ENCODE measurements around the gene DDC.

DNA sequence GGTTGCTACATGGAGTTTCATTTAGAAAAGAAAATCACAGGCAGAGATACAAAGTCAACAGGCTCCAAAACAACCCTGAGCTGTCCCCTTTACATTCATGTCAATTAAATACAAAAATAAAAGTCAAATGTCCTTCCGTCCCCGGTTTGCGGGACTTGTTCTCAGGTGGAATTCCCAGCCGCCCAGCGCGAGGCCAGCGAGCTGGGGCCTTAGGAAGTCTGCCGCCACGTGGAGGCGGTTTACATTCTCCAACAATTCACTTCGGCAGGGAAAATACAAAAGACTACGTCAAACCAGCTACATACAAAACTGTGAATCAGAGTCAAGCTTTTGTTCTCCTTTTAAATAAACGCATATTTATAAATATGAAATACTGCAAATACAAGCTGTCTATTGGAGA is 25.3 kb upstream of the DDC start:
- TF ChIP-seq, protein P1, sequence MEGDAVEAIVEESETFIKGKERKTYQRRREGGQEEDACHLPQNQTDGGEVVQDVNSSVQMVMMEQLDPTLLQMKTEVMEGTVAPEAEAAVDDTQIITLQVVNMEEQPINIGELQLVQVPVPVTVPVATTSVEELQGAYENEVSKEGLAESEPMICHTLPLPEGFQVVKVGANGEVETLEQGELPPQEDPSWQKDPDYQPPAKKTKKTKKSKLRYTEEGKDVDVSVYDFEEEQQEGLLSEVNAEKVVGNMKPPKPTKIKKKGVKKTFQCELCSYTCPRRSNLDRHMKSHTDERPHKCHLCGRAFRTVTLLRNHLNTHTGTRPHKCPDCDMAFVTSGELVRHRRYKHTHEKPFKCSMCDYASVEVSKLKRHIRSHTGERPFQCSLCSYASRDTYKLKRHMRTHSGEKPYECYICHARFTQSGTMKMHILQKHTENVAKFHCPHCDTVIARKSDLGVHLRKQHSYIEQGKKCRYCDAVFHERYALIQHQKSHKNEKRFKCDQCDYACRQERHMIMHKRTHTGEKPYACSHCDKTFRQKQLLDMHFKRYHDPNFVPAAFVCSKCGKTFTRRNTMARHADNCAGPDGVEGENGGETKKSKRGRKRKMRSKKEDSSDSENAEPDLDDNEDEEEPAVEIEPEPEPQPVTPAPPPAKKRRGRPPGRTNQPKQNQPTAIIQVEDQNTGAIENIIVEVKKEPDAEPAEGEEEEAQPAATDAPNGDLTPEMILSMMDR (IDR thresholded peaks at IDR 0.05), result no peak
- TF ChIP-seq EZH2 (IDR thresholded peaks at IDR 0.05; ENCODE audit: borderline replicate concordance, insufficient read depth, low read depth, low read length, poor library complexity, severe bottlenecking), result no peak
